HG03342 (cell line): ENCODE measurements around the gene GPER1.

Source experiments
- ATAC-seq: cut with Tn5 transposase; IDR thresholded peaks from one replicate; pipeline ENCODE4 v1.9.1; 2021; ENCODE audit warnings: mild to moderate bottlenecking, moderate library complexity; ENCODE audit not compliant: unreplicated experiment

Gene GPER1

GRCh38 chr7:1086588-1087464, 1.1 kb upstream of the GPER1 start:
- ATAC-seq: peak; percentile 72

- ATAC-seq: no peak
Measured at GRCh38 chr7:1087465-1087814, 473 bp upstream of the GPER1 start.

GRCh38 chr7:1090236-1090635, 2.3 kb downstream of the GPER1 start:
- no peak for ATAC-seq

- no peak for ATAC-seq
Measured at GRCh38 chr7:1090686-1091643, 3.1 kb downstream of the GPER1 start.

GRCh38 chr7:1091644-1092027, 3.7 kb downstream of the GPER1 start:
- ATAC-seq: no peak

GRCh38 chr7:1092161-1092632, 4.3 kb downstream of the GPER1 start:
- ATAC-seq: no peak

- no peak for ATAC-seq
Measured at GRCh38 chr7:1092806-1093501, 5.0 kb downstream of the GPER1 start.

GRCh38 chr7:1093502-1093843, 5.6 kb downstream of the GPER1 start:
- ATAC-seq: no peak

- no peak for ATAC-seq
Measured at GRCh38 chr7:1093916-1094508, 6.1 kb downstream of the GPER1 start.

- no peak for ATAC-seq
Measured at GRCh38 chr7:1094870-1095269, 7.0 kb downstream of the GPER1 start.

GRCh38 chr7:1095621-1096155, 7.8 kb downstream of the GPER1 start:
- no peak for ATAC-seq

- ATAC-seq: no peak
Measured at GRCh38 chr7:1096156-1097119, 8.5 kb downstream of the GPER1 start.

GRCh38 chr7:1097120-1097504, 9.2 kb downstream of the GPER1 start:
- no peak for ATAC-seq

- peak; percentile 42 for ATAC-seq
Measured at GRCh38 chr7:1098243-1099153, 10.6 kb downstream of the GPER1 start.

GRCh38 chr7:1099154-1099542, 11.2 kb downstream of the GPER1 start:
- no peak for ATAC-seq

GRCh38 chr7:1099637-1100036, 11.7 kb downstream of the GPER1 start:
- no peak for ATAC-seq

- no peak for ATAC-seq
Measured at GRCh38 chr7:1100386-1100785, 12.5 kb downstream of the GPER1 start.

GRCh38 chr7:1100834-1101562, 13.1 kb downstream of the GPER1 start:
- no peak for ATAC-seq
